NCI-H187 (cell line): ENCODE measurements around the gene PIK3CA.
"Not testable (repeated sequence)": the region's sequence is repeated elsewhere in the genome, so short reads cannot be mapped to it uniquely, and the experiment has no call there.

Source experiments
- DNase-seq, 2 experiments: peaks; one replicate each; lab custom pipeline; 2025; lab: John Stamatoyannopoulos, UW

Gene PIK3CA

GRCh38 chr3:179264449-179264848 lies 116.3 kb downstream of the PIK3CA start:
- no peak for DNase-seq

- DNase-seq: no peak
Measured at GRCh38 chr3:179265092-179265491, 116.9 kb downstream of the PIK3CA start.

GRCh38 chr3:179265875-179266274 lies 117.7 kb downstream of the PIK3CA start:
- no peak for DNase-seq

- no peak for DNase-seq
Measured at GRCh38 chr3:179266701-179267211, 118.6 kb downstream of the PIK3CA start.

GRCh38 chr3:179268400-179269051 lies 120.4 kb downstream of the PIK3CA start:
- no peak for DNase-seq

GRCh38 chr3:179269152-179269707 lies 121.1 kb downstream of the PIK3CA start:
- DNase-seq: no peak

- DNase-seq: no peak
Measured at GRCh38 chr3:179272385-179272784, 124.2 kb downstream of the PIK3CA start.

GRCh38 chr3:179274434-179274833 lies 126.3 kb downstream of the PIK3CA start:
- DNase-seq: not testable (repeated sequence)

- DNase-seq: no peak
Measured at GRCh38 chr3:179276001-179276400, 127.8 kb downstream of the PIK3CA start.

- no peak for DNase-seq
Measured at GRCh38 chr3:179276743-179277142, 128.6 kb downstream of the PIK3CA start.

GRCh38 chr3:179278151-179278550 lies 130.0 kb downstream of the PIK3CA start:
- no peak for DNase-seq

GRCh38 chr3:179278932-179279693 lies 131.0 kb downstream of the PIK3CA start:
- no peak for DNase-seq

- DNase-seq: no peak
Measured at GRCh38 chr3:179279837-179280236, 131.7 kb downstream of the PIK3CA start.

GRCh38 chr3:179281825-179282224 lies 133.7 kb downstream of the PIK3CA start:
- no peak for DNase-seq

- DNase-seq: no peak
Measured at GRCh38 chr3:179286331-179286730, 138.2 kb downstream of the PIK3CA start.

GRCh38 chr3:179288845-179289244 lies 140.7 kb downstream of the PIK3CA start:
- no peak for DNase-seq

GRCh38 chr3:179289295-179289694 lies 141.1 kb downstream of the PIK3CA start:
- no peak for DNase-seq
